Measurements from ENCODE around the gene MEIKIN.

Gene MEIKIN, protein sequence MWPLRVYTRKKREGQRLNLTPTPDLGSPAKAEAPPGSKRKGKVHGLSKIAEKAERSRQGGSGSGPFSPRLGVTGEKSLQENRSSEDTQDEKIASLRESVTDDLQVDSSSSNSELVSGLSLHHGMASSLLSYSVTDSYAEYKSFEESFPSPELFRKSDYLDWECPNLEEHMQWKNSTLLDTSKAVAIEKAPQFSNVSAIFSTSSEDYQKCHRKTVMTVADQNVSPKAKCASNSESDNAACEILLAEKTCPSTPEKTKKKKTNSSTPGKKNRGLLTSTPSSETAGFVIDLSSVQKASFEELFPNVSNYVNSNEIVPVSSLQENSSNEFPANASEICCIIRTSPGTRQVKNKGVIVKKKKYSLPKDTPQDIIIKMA

GRCh38 chr5:131945551-131946168 is at the start of gene MEIKIN:
Gene MEIKIN (minus strand): TSS chr5:131945663. CDS start chr5:131945505, 158 bp downstream.
- no peak for DNase-seq (ENCODE audit: low read depth in 2 of 2, low spot score in 1 of 2)

GRCh38 chr5:131994533-131995226 is 49.2 kb upstream of the MEIKIN start:
- no peak for DNase-seq (ENCODE audit: low read depth in 2 of 2, low spot score in 1 of 2)

DNA sequence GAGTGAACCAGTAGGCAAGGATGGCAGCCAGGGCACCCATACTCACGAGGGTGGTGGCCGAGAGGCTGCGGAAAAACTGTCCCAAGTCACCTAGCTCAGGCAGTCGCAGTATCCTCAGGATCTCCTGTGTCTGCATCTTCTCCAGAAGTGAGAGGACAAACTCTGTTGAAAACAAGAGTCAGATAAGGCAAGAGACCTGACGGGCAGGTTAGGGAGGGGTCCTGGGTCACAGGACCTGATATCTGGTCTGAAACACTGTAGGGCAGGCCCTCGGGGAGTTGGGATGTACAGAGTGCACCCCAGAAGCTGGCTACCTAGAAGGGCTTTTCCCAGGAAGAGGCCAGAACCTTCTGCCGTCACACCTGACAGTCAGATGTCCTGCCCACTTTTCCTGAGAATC is 48.6 kb upstream of the MEIKIN start:
- no peak for DNase-seq (ENCODE audit: low read depth in 2 of 2, low spot score in 1 of 2)

- no peak for DNase-seq (ENCODE audit: low read depth in 2 of 2, low spot score in 1 of 2)
These were observed 48.2 kb upstream of the MEIKIN start for GRCh38 chr5:131993676-131994075.

- DNase-seq (ENCODE audit: low read depth in 2 of 2, low spot score in 1 of 2), result no peak
These were observed 46.9 kb upstream of the MEIKIN start for GRCh38 chr5:131992370-131992769.

DNA sequence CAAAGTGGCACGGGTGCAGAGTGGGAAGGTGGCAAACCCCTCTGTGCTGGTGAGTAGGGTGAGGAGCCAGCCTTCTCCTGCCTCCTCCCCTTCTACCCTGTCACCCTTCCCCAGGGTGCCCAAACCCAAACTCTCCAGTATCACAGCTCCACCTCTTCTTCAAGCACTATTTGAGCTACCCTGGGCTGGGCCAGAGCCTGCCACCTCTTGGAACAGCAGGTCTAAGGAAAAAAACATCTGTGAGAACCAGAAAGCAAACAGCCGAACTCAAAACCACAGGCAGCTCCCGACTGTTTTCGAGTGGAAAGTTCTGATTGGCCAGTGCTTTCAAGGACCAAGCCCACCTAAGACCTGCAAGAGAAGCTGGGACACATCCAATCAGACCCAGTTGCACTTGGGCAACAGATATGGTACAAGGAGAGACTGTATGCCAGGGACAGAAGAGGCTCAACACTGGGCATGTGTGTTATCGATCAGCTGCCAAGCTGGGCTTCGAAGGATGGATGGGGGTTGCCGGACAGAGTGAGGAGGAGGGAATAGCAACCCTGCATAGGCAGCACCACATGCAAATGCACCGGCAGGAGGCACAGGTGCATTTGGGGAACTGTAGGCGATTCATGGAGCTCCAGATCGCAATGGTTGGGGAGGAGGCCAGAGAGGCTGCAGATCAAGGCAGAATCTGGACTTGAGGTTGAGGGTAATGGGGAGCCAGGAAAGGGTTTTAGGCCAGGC is 46.3 kb upstream of the MEIKIN start:
- DNase-seq (ENCODE audit: low read depth in 2 of 2, low spot score in 1 of 2), result no peak

- no peak for DNase-seq (ENCODE audit: low read depth in 2 of 2, low spot score in 1 of 2)
These were observed 45.3 kb upstream of the MEIKIN start for GRCh38 chr5:131990716-131991115.

- DNase-seq (ENCODE audit: low read depth in 2 of 2, low spot score in 1 of 2), result no peak
These were observed 43.1 kb upstream of the MEIKIN start for GRCh38 chr5:131988601-131989000.

DNA sequence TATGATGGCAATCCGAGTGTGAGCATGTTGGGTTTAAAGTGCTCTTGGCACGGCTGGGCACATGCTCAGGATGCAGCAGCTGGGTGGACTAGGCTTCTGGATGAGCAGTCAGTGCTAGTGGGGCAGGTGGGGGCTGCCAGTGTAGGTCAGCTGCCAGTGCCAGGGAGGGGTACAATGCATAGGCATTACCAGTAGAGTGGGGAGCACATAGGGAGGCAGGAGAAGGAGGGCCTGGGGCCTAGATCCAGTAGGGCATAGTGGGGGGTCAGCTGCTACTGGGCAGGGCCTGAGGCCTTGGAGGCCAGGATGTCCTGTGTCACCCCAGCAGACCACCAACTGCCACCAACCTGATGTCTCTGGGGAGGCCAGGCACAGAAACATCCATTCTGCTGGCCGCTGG is 41.8 kb upstream of the MEIKIN start:
- DNase-seq (ENCODE audit: low read depth in 2 of 2, low spot score in 1 of 2), result no peak

GRCh38 chr5:131986161-131986912 is 40.9 kb upstream of the MEIKIN start:
- no peak for DNase-seq (ENCODE audit: low read depth in 2 of 2, low spot score in 1 of 2)

GRCh38 chr5:131984956-131985665 is 39.6 kb upstream of the MEIKIN start:
- DNase-seq (ENCODE audit: low read depth in 2 of 2, low spot score in 1 of 2), result no peak

DNA sequence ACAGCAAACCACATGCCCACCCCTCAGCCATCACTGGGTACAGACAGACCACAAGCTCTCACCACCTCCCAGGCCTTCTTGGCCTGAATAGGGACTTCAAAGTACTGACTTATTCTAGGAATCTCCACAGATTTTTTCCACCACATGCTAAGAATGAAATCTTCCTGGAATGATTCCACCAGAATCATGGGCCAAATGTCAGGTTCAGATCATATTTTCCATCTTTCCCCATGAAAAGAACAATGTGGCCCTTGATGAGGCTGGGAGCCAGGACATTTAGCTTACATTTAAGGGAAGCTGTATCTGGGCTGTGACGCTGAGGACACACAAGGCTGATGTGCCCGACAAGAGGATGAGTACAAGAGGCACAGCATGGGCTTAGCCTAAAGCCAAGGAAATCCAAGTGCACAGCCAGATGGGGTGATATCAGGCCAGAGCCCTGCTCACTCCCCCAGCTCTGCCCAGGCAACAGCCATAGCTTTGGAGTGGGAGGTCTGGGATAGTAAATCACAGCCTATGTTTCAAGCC is 37.8 kb upstream of the MEIKIN start:
- DNase-seq (ENCODE audit: low read depth in 2 of 2, low spot score in 1 of 2), result no peak

DNA sequence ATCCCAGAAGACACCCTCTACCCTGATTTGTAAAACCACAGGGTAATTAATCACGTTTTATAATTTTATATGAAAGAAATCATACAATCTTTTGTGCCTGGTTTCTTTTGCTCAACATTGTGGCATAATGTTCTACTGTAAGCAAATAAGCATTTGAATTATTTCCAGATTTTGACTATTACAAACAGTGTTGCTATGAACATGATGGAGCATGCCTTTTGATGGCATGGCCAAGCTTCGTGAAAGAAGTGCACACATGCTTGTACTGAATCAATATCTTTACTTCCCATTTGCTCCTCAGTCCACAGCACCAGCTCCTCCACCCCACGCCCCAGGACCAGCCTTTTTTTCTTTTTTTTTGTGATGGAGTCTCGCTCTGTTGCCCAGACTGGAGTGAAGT is 36.1 kb upstream of the MEIKIN start:
- DNase-seq (ENCODE audit: low read depth in 2 of 2, low spot score in 1 of 2), result no peak

GRCh38 chr5:131980696-131981095 is 35.2 kb upstream of the MEIKIN start:
- DNase-seq (ENCODE audit: low read depth in 2 of 2, low spot score in 1 of 2), result no peak

- DNase-seq (ENCODE audit: low read depth in 2 of 2, low spot score in 1 of 2), result no peak
These were observed 34.4 kb upstream of the MEIKIN start for GRCh38 chr5:131979816-131980215.

DNA sequence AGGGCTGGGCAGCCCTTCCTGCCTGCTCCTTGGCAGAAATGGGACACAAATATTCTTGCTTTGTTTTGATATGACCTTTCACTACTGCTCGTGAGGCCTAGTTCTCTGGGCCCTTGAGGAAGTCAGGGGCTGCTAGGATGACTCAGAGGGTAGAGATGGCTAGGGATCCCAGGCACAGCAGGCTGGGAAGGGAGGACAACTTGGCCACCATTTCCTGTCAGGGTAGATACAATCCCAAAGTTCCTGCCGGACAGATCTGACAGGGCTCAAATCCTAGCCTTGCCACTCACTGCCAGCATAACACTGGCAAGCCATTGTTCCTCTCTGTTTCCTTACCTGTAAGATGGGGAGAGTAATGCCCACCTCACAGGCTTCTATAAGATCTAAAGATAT is 31.7 kb upstream of the MEIKIN start:
- no peak for DNase-seq (ENCODE audit: low read depth in 2 of 2, low spot score in 1 of 2)

DNA sequence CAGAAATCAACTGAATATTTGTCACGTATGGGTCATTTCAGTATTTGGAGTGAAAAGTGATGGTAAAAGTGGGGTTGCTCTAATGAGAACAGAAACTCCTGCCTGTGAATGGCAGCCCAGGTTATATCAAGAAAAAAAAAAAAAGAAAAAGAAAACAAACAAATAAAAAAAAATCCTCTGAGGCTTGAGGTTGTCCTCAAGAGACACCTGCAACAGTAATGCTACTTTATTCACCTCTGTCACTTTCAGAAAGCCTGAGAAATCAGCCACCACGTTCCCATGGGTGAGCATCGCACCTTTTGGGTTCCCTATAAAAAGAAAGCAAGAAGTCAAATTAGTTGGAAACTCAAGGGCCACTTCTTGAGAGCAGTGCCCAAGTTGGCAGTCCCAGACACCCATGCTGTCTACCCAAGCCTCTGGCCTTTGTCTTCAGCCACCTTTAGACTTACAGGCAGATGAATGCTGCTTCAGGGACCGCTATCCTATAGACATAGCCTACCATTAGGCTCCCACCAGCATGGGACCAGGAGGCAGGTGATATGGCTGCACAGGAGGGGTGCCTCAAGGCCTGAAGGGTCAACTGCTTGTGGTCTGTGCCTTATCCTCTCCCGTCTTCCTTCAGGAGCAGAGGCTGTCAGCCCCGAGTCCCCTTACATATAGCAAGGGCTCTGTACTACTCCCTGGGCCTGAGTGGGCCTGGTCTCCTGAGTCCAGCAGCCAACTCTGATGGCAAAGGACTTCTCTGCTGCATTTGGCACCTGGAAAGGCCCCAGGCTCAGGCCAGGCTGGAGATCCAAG is 31.1 kb upstream of the MEIKIN start:
- DNase-seq (ENCODE audit: low read depth in 2 of 2, low spot score in 1 of 2), result no peak

GRCh38 chr5:131974956-131975726 is 29.7 kb upstream of the MEIKIN start:
- no peak for DNase-seq (ENCODE audit: low read depth in 2 of 2, low spot score in 1 of 2)

- DNase-seq (ENCODE audit: low read depth in 2 of 2, low spot score in 1 of 2), result no peak
These were observed 29.1 kb upstream of the MEIKIN start for GRCh38 chr5:131974622-131974955.

All from stimulated activated CD8-positive, alpha-beta memory T cell treated with anti-CD3 and anti-CD28 coated beads, Interleukin-4, amount 100 ng/mL, for 1 hour (primary cell).